H9 (cell line): ENCODE measurements around the gene POLA1. TPM values are rescaled to one million over a fixed set of nuclear protein-coding genes. Genes with fewer than 3 reads are reported as not detected.

Experiments used
- DNase-seq: peaks from one replicate; pipeline ENCODE4 v3.0.0-alpha.2; 2017
- H2AFZ ChIP-seq: one replicate; pipeline ENCODE4 v1.6.1; 2013; ENCODE audit warnings: mild to moderate bottlenecking, low read length, control low read depth, moderate library complexity
- H2AK5ac ChIP-seq: 2 replicates; pipeline ENCODE4 v1.6.1; 2013; ENCODE audit warnings: low read length, control low read depth, mixed read lengths; ENCODE audit not compliant: insufficient read length
- H2BK120ac ChIP-seq: one replicate; pipeline ENCODE4 v1.6.1; 2013; ENCODE audit warnings: low read depth, mild to moderate bottlenecking, low read length, control low read depth, inconsistent platforms; ENCODE audit not compliant: poor library complexity, severe bottlenecking
- H2BK12ac ChIP-seq: 2 replicates; pipeline ENCODE4 v1.6.1; 2013; ENCODE audit warnings: low read length, control low read depth, mixed read lengths, low read depth; ENCODE audit not compliant: insufficient read length
- H2BK15ac ChIP-seq: 2 replicates; pipeline ENCODE4 v1.6.1; 2013; ENCODE audit warnings: low read depth, low read length, control low read depth
- H2BK20ac ChIP-seq: one replicate; pipeline ENCODE4 v1.6.1; 2013; ENCODE audit warnings: low read depth, mild to moderate bottlenecking, low read length, control low read depth, inconsistent platforms; ENCODE audit not compliant: poor library complexity, severe bottlenecking
- H2BK5ac ChIP-seq: 2 replicates; pipeline ENCODE4 v1.6.1; 2013; ENCODE audit warnings: low read length, control low read depth, mixed read lengths; ENCODE audit not compliant: insufficient read length
- H3K14ac ChIP-seq: 2 replicates; pipeline ENCODE4 v1.6.1; 2013; ENCODE audit warnings: low read length, control low read depth; ENCODE audit not compliant: insufficient read depth
- H3K18ac ChIP-seq: 2 replicates; pipeline ENCODE4 v1.6.1; 2013; ENCODE audit warnings: low read depth, mild to moderate bottlenecking, mixed read lengths, low read length, control low read depth; ENCODE audit not compliant: insufficient read length
- H3K23ac ChIP-seq: 2 replicates; pipeline ENCODE4 v1.6.1; 2013; ENCODE audit warnings: low read length, control low read depth, mixed read lengths, low read depth; ENCODE audit not compliant: insufficient read length
- H3K23me2 ChIP-seq: 2 replicates; pipeline ENCODE4 v1.6.1; 2013; ENCODE audit warnings: low read depth, mild to moderate bottlenecking, mixed read lengths, low read length, control low read depth; ENCODE audit not compliant: insufficient read length, poor library complexity, severe bottlenecking
- H3K27ac ChIP-seq: 2 replicates; pipeline ENCODE4 v1.5.1; 2013; ENCODE audit warnings: low read length, control low read depth, mixed read lengths, low read depth; ENCODE audit not compliant: insufficient read length
- H3K27me3 ChIP-seq: 2 replicates; pipeline ENCODE4 v1.6.1; 2013; ENCODE audit warnings: low read length, control low read depth, inconsistent platforms; ENCODE audit not compliant: insufficient read depth
- H3K4ac ChIP-seq: 2 replicates; pipeline ENCODE4 v1.6.1; 2013; ENCODE audit warnings: low read depth, mild to moderate bottlenecking, control low read depth, inconsistent platforms, low read length, moderate library complexity
- H3K4me1 ChIP-seq: 2 replicates; pipeline ENCODE4 v1.6.1; 2013; ENCODE audit warnings: low read length, control low read depth, inconsistent platforms; ENCODE audit not compliant: insufficient read depth
- H3K4me2 ChIP-seq: 2 replicates; pipeline ENCODE4 v1.6.1; 2013; ENCODE audit warnings: low read length, control low read depth, mixed read lengths; ENCODE audit not compliant: insufficient read length, insufficient read depth
- H3K56ac ChIP-seq: 2 replicates; pipeline ENCODE4 v1.6.1; 2013; ENCODE audit warnings: low read depth, mild to moderate bottlenecking, mixed read lengths, low read length, control low read depth; ENCODE audit not compliant: insufficient read length
- H3K79me1 ChIP-seq: 2 replicates; pipeline ENCODE4 v1.6.1; 2013; ENCODE audit warnings: low read depth, mild to moderate bottlenecking, moderate library complexity, low read length, control low read depth, inconsistent platforms; ENCODE audit not compliant: insufficient read depth, poor library complexity, severe bottlenecking
- H3K79me2 ChIP-seq: 2 replicates; pipeline ENCODE4 v1.6.1; 2013; ENCODE audit warnings: low read length, control low read depth, inconsistent platforms; ENCODE audit not compliant: insufficient read depth
- H3K9ac ChIP-seq: 2 replicates; pipeline ENCODE4 v1.6.1; 2013; ENCODE audit warnings: low read length, control low read depth, mixed read lengths; ENCODE audit not compliant: insufficient read length; ENCODE audit errors: extremely low read depth
- H3K9me3 ChIP-seq: one replicate; pipeline ENCODE4 v1.6.1; 2013; ENCODE audit warnings: low read depth, low read length, inconsistent platforms; ENCODE audit not compliant: control insufficient read depth
- H3T11ph ChIP-seq: one replicate; pipeline ENCODE4 v1.6.1; 2013; ENCODE audit warnings: mild to moderate bottlenecking, low read length, control low read depth, inconsistent platforms
- H4K20me1 ChIP-seq: one replicate; pipeline ENCODE4 v1.6.1; 2013; ENCODE audit not compliant: control insufficient read depth, insufficient read length, insufficient read depth
- H4K5ac ChIP-seq: 2 replicates; pipeline ENCODE4 v1.6.1; 2013; ENCODE audit warnings: low read depth, mild to moderate bottlenecking, mixed read lengths, low read length, control low read depth; ENCODE audit not compliant: insufficient read length
- H4K8ac ChIP-seq: replicated peaks from 2 replicates; pipeline ENCODE4 v1.6.1; 2013; ENCODE audit warnings: low read length, control low read depth, mixed read lengths, low read depth; ENCODE audit not compliant: insufficient read length
- H4K91ac ChIP-seq: 2 replicates; pipeline ENCODE4 v1.6.1; 2013; ENCODE audit warnings: low read depth, mild to moderate bottlenecking, moderate library complexity, mixed read lengths, low read length, control low read depth; ENCODE audit not compliant: insufficient read length
- H3K27ac Mint-ChIP-seq, 3 experiments: 2 replicates in 2 of 3; 3 replicates in 1 of 3; pipeline ENCODE4 v1.8.0; 2020 to 2021; ENCODE audit warnings: mixed read lengths in 3 of 3, mild to moderate bottlenecking in 1 of 3, moderate library complexity in 1 of 3
- H3K27me3 Mint-ChIP-seq: 2 replicates; pipeline ENCODE4 v1.8.0; 2021; ENCODE audit warnings: low read depth, mild to moderate bottlenecking, moderate library complexity, mixed read lengths
- H3K36me3 Mint-ChIP-seq, 3 experiments: 2 replicates in 2 of 3; 3 replicates in 1 of 3; pipeline ENCODE4 v1.8.0; 2020 to 2021; ENCODE audit warnings: low read depth in 3 of 3, mixed read lengths in 3 of 3; ENCODE audit not compliant: insufficient read depth in 1 of 3
- H3K4me1 Mint-ChIP-seq, 2 experiments: 2 replicates each; pipeline ENCODE4 v1.8.0; 2020; ENCODE audit warnings: mixed read lengths in 2 of 2
- H3K4me3 Mint-ChIP-seq, 2 experiments: 2 replicates in 1 of 2; 3 replicates in 1 of 2; pipeline ENCODE4 v1.8.0; 2020 to 2021; ENCODE audit warnings: mild to moderate bottlenecking in 2 of 2, mixed read lengths in 2 of 2, moderate library complexity in 1 of 2
- H3K9me3 Mint-ChIP-seq, 2 experiments: 2 replicates in 1 of 2; 3 replicates in 1 of 2; pipeline ENCODE4 v1.8.0; 2020; ENCODE audit warnings: mild to moderate bottlenecking in 2 of 2, mixed read lengths in 2 of 2, moderate library complexity in 1 of 2
- WGBS: extraction: QIAGEN DNeasy Blood & Tissue Kit; methylation state at CpG from one replicate; pipeline ENCODE4 v1.1.7; 2013; ENCODE audit warnings: missing lambda C conversion rate, low lambda C conversion rate, mixed read lengths; ENCODE audit not compliant: insufficient read length; ENCODE audit errors: extremely low coverage; 5-methylcytosine and 5-hydroxymethylcytosine counted together
- total RNA-seq: library from RNA; stranded (reverse); gene quantifications from 2 replicates; pipeline ENCODE4 v1.2.1, GENCODE V29; 2021
- TF ChIP-seq, protein P1 (sequence below): fragments of 200-600 bp; sonication (generic); conservative IDR thresholded peaks from 3 replicates; pipeline ENCODE4 v1.8.0; 2021; ENCODE audit warnings: antibody characterized with exemption, mild to moderate bottlenecking

Gene POLA1
- total RNA-seq, 1 experiment from 2014 or later, result 60.2 TPM

DNA sequence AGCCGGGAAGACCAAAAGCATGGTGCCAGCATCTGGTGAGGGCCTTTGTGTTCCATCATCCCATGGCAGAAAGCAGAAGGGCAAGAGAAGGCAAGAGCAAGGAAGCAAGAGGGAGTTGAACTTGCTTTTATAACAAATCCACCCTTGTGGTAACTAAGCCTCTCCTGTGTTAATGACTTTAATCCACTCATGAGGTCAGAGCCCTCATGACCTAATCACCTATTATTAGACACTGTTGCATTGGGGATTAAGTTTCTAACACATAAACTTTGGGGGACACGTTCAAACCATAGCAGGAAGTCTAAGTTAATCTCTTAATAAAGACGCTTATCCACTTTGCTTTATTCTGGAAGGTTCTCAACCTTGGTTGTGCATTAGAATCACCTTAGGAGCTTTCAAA is 34.1 kb upstream of the POLA1 start:
- Mint-ChIP-seq H3K4me1 (peaks cover 22 to 25% of the 10 kb centered on the region in 2 experiments), H3K4me3 (no peak overlapping the region)

More for the DNA sequence above, 34.1 kb upstream of the POLA1 start:
- no peaks in the 10 kb centered on the region for H3K36me3 Mint-ChIP-seq
- no peak overlapping the region for H3K27ac ChIP-seq
- H3K9me3 Mint-ChIP-seq, result no peaks in the 10 kb centered on the region
- H2BK12ac ChIP-seq, result no peak overlapping the region
- H2AK5ac ChIP-seq, result no peak overlapping the region
- no peak overlapping the region for H3K18ac ChIP-seq
- H3K4me1 ChIP-seq, result no peaks in the 10 kb centered on the region; the same call in 1 of the 2 replicates
- no peak for DNase-seq
- H2BK20ac ChIP-seq, result no peak overlapping the region
- H4K20me1 ChIP-seq, result no peaks in the 10 kb centered on the region
- H3T11ph ChIP-seq, result no peak overlapping the region
- H2BK15ac ChIP-seq, result no peak overlapping the region
- H3K56ac ChIP-seq, result no peak overlapping the region
- H3K27me3 ChIP-seq, result no peaks in the 10 kb centered on the region; the same call in 1 of the 2 replicates
- no peak overlapping the region for H2BK5ac ChIP-seq
- H4K91ac ChIP-seq, result no peak overlapping the region
- no peak overlapping the region for H4K8ac ChIP-seq
- H3K9me3 ChIP-seq, result no peaks in the 10 kb centered on the region
- no peak overlapping the region for H3K14ac ChIP-seq
- no peaks in the 10 kb centered on the region for H3K23me2 ChIP-seq
- WGBS, result no CpG with 5 or more reads among the region's 3 CpGs
- no peak overlapping the region for H3K4me2 ChIP-seq
- no peaks in the 10 kb centered on the region for H3K79me1 ChIP-seq
- H3K27me3 Mint-ChIP-seq, result peaks cover 4% of the 10 kb centered on the region; the same call in 1 of the 2 replicates
- H3K23ac ChIP-seq, result no peak overlapping the region
- H3K27ac Mint-ChIP-seq, result no peak overlapping the region
- H2AFZ ChIP-seq, result no peak overlapping the region
- no peak overlapping the region for H2BK120ac ChIP-seq
- TF ChIP-seq, protein P1, sequence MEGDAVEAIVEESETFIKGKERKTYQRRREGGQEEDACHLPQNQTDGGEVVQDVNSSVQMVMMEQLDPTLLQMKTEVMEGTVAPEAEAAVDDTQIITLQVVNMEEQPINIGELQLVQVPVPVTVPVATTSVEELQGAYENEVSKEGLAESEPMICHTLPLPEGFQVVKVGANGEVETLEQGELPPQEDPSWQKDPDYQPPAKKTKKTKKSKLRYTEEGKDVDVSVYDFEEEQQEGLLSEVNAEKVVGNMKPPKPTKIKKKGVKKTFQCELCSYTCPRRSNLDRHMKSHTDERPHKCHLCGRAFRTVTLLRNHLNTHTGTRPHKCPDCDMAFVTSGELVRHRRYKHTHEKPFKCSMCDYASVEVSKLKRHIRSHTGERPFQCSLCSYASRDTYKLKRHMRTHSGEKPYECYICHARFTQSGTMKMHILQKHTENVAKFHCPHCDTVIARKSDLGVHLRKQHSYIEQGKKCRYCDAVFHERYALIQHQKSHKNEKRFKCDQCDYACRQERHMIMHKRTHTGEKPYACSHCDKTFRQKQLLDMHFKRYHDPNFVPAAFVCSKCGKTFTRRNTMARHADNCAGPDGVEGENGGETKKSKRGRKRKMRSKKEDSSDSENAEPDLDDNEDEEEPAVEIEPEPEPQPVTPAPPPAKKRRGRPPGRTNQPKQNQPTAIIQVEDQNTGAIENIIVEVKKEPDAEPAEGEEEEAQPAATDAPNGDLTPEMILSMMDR, result no peak
- H3K4ac ChIP-seq, result no peak overlapping the region
- H3K9ac ChIP-seq, result no peak overlapping the region
- no peak overlapping the region for H4K5ac ChIP-seq
- H3K79me2 ChIP-seq, result no peaks in the 10 kb centered on the region
